HG02852 (cell line): Measurements from ENCODE around the gene SPTSSB.

ENCODE experiments used
- ATAC-seq: cut with Tn5 transposase; IDR thresholded peaks from one replicate; pipeline ENCODE4 v1.9.1; 2021; ENCODE audit warnings: mild to moderate bottlenecking, moderate library complexity; ENCODE audit not compliant: unreplicated experiment

The SPTSSB gene

GRCh38 chr3:161342629-161343028, 28.7 kb downstream of the SPTSSB start:
- ATAC-seq, result no peak

GRCh38 chr3:161339517-161340500, 31.5 kb downstream of the SPTSSB start:
- ATAC-seq, result no peak

- ATAC-seq, result no peak
These were observed 34.0 kb downstream of the SPTSSB start for GRCh38 chr3:161337311-161337710.

- ATAC-seq, result peak; percentile 48
These were observed 34.7 kb downstream of the SPTSSB start for GRCh38 chr3:161336661-161337060.

DNA sequence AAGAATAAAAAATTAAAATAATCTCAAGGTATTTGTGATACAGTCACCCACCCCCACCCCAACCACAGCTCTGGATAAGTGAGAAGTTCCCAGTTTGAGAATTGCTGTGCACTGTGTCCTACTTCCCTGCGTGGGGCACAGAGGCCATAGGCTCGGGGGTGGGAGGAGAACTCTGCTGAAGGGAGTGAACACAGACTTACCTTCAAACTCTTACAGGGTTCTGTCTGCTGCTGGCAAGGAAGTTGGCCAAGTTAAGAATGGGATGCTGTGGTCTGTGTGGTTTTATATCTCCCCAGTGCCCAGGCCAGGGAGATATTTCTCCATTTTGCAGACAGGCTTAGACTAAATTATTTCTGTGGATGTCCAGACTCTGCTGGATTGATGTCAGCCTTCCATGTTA, 37.6 kb downstream of the SPTSSB start:
- no peak for ATAC-seq

DNA sequence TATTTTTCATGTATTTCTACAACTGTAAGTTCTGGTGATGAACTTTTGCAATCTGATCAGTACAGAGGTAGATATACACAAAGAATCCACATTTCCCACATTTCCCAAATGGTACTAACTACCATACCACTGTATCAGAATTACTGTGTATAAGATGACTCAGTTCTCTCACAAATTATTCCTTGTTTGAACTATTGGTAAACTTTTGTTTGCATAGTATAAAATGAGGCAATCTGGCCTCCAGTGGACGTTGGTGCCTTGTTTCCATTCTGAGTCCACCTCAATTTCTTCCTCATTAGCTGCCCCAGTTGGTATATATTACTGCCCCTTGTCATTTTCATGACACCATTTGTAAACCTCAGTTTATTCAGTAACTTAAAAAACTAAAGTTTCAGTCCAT, 38.5 kb downstream of the SPTSSB start:
- ATAC-seq, result no peak

DNA sequence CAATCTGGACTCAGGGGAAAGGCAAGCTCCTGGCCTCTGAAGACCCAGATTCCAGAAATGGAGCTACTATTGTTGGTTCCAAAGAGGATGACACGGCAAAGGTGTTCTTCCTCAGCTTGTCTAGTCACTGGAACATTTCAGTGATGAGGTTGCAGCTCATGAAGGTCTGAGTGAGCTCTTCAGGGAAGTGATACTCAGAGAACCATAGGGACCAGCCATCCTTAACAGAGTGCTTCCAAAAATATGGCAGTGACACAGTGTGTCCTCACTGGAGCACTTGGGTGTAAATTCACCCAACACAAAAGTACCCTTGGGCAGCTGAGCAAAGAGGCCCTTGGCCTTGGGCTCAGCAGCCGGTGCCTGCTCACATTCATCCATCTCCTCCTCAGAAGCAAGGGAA, 46.3 kb downstream of the SPTSSB start:
- ATAC-seq, result no peak

DNA sequence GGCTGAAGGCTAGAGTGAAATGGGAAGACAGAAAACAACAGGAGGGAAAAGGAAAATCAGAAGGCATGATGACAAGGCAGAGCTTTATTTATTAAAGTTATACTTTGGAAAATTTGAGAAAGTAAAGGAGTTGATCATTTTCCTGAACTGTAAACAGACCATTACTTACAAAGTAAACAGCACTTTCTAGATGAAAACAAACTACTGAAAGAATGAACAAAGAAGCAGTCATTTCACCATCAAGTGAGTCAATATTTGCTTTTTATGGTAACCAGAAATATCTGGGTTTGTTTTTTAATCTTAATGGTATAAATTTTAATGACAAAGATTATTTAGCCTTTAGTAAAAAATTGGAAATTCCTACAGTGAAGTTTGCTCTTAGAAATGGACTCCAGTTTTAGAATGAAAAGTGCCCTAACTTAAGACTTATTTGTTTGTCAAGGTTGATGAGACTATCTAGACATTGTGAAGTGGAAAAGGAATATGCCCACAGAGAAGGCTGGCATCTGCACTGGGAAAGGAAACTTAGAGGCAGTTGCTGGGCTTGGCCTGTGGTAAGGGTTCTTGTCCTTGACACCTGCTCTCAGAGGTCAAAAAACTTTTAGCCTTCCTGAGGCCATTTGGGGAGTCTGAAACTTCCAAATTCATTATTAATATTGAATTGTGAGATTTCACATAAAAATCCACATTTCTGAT, 47.2 kb downstream of the SPTSSB start:
- ATAC-seq, result no peak

DNA sequence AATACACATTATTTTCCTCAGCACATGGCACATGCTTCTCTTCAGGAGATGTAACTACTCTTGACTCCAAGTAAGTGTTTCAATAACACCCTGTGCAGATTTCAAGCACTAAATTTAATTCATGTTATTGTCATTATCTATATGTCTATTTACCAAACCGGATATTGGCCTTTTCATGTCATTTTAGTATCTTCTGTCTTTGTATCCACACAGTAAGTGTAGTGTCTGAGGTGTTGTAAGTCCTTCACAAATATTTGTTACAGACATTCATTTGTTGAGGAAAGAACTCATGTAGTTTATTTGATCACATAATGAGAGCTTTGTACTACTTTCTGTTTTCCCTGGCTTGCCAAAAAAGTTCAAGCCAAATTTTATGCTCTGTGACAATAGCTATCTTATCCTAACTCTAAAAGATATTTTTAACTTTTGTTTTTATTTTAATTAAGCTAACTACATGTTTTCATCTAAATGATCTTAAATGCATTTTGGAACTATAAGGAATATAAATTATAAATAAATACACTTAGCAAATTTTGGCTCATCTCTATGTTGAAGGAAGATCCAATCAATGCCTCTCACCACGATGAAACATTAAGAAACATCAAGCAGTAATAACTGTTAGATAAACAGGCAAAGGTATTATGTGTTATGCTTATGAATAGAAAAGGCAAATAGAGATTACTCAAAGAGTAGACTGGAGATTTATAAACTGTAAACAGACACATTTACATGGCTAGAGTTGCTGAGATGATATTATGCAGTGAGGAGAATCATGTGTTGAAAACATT, 48.3 kb downstream of the SPTSSB start:
- no peak for ATAC-seq

DNA sequence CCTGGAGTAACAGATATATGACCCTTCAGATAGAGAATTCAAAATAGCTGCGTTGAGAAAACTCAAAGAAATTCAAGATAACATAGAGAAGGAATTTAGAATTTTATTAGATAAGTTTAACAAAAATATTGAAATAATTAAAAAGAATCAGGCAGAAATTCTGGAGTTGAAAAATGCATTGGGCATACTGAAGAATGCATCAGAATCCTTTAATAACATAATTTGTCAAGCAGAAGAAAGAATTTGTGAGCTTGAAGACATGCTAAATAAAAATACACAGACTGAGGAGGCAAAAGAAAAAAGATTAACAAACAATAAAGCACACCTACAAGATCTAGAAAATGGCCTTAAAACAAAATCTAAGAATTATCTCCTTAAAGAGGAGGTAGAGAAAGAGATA, 50.5 kb downstream of the SPTSSB start:
- ATAC-seq, result no peak

DNA sequence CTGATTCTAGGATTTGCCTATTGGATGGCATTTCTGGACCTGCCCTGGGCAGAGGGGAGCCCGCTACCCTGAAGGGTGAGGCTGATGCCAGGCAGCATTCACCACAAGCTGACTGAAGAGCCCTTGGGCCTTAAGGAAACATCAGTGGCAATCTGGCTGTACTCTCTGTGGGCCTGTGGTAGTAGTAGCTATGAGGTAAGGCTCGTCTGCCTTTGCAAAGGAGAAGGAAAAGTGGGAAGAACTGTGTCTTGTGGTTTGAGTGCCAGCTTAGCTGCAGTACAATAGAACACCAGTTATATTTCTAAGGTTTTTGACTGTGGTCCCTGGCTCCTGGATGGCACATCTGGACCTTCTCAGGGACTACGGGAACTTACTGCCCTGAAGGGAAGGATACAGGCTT, 51.5 kb downstream of the SPTSSB start:
- ATAC-seq, result no peak

DNA sequence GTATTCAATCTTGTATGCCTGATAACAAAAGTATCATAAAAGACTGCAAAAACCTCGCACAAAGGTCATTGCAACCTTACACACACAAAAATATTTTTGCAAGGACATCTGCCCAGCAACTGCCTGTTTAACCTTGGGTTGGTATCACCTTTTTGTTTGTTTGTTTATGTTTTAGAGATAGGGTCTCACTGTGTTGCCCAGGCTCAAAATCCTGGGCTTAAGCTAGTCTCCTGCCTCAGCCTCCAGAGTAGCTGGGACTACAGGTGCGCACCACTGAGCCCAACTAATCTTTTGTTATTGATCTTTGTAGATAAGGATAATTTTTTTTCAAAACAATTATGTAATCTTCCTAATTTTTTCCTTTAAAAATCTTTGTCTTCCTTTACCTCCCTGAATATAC, 54.2 kb downstream of the SPTSSB start:
- ATAC-seq, result no peak

- ATAC-seq, result no peak
These were observed 55.2 kb downstream of the SPTSSB start for GRCh38 chr3:161316006-161316689.

DNA sequence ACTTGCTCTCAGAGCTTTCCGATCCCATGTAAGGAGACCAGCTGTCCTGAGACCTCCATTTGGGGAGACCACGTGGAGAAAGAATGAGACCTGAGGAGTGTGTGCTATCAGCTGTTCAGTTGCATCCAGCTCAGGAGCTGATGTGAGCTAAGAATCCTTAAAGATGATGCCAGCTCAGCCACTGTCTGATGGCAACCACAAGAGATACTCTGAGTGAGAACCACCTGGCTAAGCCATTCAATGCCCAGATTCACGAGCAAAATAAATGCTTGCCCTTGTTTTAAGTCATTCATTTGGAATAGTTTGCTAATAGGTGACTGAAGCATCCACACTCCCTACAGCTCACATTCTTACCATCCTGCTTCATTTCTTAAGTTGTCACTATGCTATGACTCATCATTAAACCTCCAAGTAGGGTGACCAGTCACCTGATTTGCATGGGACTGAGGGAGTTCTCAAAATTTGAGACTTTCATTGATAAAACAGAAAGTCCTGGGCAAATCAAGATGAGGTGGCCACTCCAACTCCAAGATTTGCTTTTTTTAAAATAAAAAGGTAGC, 56.4 kb downstream of the SPTSSB start:
- peak; percentile 50 for ATAC-seq

DNA sequence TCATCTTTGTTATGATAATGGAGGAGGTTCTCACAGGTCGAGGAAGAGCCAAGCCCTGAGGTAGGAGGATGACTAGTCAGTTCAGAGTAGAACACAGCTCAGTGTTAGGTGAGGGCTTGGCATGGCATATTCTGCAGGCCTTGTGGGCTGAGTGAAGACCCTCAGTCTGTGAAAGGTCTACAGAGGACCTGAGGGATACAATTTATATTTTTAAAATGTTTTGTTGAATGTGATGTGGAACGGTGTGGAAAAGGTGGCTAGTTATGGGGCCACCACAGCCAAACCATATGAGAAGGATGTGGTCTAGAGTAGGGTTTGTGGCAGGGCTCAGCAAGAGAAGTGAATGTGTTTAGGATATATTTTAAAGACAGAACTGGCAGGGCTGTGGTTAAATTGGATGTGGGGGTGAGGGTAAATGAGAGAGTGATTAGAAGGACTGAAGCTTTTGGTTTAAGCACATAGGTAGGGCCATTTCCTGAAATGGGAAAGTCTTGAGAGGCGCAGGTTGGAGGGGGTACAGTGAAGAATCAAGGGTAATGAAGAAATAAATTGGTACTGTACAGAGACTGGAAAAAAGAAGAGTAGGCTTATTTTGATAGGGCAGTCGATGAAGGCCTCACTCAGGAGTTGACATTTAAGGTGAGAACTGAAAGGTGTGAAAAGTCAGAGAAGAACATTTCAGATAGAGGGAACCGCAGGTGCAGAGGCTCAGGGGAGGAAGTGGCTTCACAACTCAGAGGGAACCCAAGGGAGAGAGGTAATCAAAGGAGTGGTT, 60.5 kb downstream of the SPTSSB start:
- peak; percentile 66 for ATAC-seq

- ATAC-seq, result peak; percentile 61
These were observed 66.0 kb downstream of the SPTSSB start for GRCh38 chr3:161305095-161305991.

GRCh38 chr3:161296814-161297213, 74.5 kb downstream of the SPTSSB start:
- no peak for ATAC-seq

GRCh38 chr3:161295325-161295724, 76.0 kb downstream of the SPTSSB start:
- ATAC-seq, result no peak
